Vagina (tissue), 2 donors: Measurements from ENCODE around the gene TP53I13. TPM values are rescaled to one million over a fixed set of nuclear protein-coding genes. Genes with fewer than 3 reads are reported as not detected.

ENCODE experiments used
- DNase-seq, 2 donors: peaks; one replicate each; pipeline ENCODE4 v3.0.0-alpha.2; 2017; ENCODE audit errors: extremely low spot score in 2 of 2
- H3K27ac ChIP-seq: fragments of 200-600 bp; sonication (generic); one replicate; pipeline ENCODE4 v1.5.1; 2019
- H3K27me3 ChIP-seq: fragments of 200-600 bp; sonication (generic); one replicate; pipeline ENCODE4 v1.5.1; 2019
- H3K36me3 ChIP-seq, 2 donors: fragments of 200-600 bp; sonication (generic); one replicate each; pipeline ENCODE4 v1.5.1; 2017 to 2019
- H3K4me1 ChIP-seq: fragments of 200-600 bp; sonication (generic); one replicate; pipeline ENCODE4 v1.5.1; 2019
- H3K4me3 ChIP-seq, 2 donors: fragments of 200-600 bp; sonication (generic); 1 replicate in 1 of 2; 2 replicates in 1 of 2; pipeline ENCODE4 v1.5.1; 2016 to 2019
- H3K9me3 ChIP-seq: fragments of 200-600 bp; sonication (generic); one replicate; pipeline ENCODE4 v1.5.1; 2019
- POLR2A ChIP-seq, 2 donors: fragments of 450-650 bp; IDR thresholded peaks; one replicate each; pipeline ENCODE4 v1.6.1; 2017; ENCODE audit warnings: antibody characterized with exemption in 2 of 2, mild to moderate bottlenecking in 2 of 2, moderate library complexity in 2 of 2
- POLR2AphosphoS5 ChIP-seq, 2 donors: sonication (generic); formaldehyde crosslinking; IDR thresholded peaks; one replicate each; pipeline ENCODE4 v1.9.0; 2017; ENCODE audit warnings: antibody characterized with exemption in 2 of 2, mild to moderate bottlenecking in 2 of 2, low read depth in 1 of 2; ENCODE audit not compliant: insufficient read depth in 1 of 2
- intact Hi-C: fragments of 100-400 bp; cut with DNase I; formaldehyde crosslinking; loops from one replicate; pipeline ENCODE4 v1.15.1; 2023
- total RNA-seq: library from RNA; depleted of rRNA; stranded (reverse); fragments of >200 nt; gene quantifications from one replicate; pipeline ENCODE4 v1.2.3, GENCODE V29; 2016
- TF ChIP-seq, protein P1 (sequence below), 3 experiments: fragments of 450-650 bp in 2 of 3; fragments of 200-600 bp in 1 of 3; sonication (generic) in 1 of 3; IDR thresholded peaks; one replicate each; pipeline ENCODE4 v1.5.1; 2017 to 2019; ENCODE audit warnings: antibody characterized with exemption in 3 of 3, mild to moderate bottlenecking in 2 of 3, moderate library complexity in 2 of 3

Gene TP53I13
- total RNA-seq, 1 donor from 2014 or later: 61.1 TPM

DNA sequence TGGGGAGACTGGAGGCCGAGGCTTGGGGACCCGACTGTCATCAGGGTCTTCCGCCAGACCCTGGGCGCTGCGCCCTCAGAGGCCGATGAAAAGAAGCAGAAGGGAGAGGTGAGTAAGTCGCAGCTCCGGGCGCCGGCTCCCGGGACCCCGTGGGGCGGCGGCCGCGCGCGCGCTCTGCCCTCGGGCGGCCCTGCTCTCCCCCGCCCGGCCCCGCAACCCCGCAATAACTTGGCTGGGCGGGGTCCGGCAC is 1.3 kb upstream of the TP53I13 start:
- Histone ChIP-seq H3K36me3 (peaks cover 0 to 2% of the 10 kb centered on the region in 2 donors), H3K27ac (peak overlapping the region; percentile 91), H3K4me3 (peak overlapping the region; percentile 71 to 83), H3K27me3 (no peaks in the 10 kb centered on the region), H3K4me1 (peaks cover 43% of the 10 kb centered on the region), H3K9me3 (no peaks in the 10 kb centered on the region)
- intact Hi-C loops: no loop called here
- no peak for DNase-seq
- TF ChIP-seq POLR2AphosphoS5 (IDR thresholded peaks at IDR 0.05; ENCODE audit: insufficient read depth in 1 of 2, low read depth in 1 of 2) (no peak), POLR2A (IDR thresholded peaks at IDR 0.05) (no peak)
- TF ChIP-seq, protein P1, sequence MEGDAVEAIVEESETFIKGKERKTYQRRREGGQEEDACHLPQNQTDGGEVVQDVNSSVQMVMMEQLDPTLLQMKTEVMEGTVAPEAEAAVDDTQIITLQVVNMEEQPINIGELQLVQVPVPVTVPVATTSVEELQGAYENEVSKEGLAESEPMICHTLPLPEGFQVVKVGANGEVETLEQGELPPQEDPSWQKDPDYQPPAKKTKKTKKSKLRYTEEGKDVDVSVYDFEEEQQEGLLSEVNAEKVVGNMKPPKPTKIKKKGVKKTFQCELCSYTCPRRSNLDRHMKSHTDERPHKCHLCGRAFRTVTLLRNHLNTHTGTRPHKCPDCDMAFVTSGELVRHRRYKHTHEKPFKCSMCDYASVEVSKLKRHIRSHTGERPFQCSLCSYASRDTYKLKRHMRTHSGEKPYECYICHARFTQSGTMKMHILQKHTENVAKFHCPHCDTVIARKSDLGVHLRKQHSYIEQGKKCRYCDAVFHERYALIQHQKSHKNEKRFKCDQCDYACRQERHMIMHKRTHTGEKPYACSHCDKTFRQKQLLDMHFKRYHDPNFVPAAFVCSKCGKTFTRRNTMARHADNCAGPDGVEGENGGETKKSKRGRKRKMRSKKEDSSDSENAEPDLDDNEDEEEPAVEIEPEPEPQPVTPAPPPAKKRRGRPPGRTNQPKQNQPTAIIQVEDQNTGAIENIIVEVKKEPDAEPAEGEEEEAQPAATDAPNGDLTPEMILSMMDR (IDR thresholded peaks at IDR 0.05): no peak

GRCh38 chr17:29567554-29568330 is 759 bp upstream of the TP53I13 start:
- no peak for TF ChIP-seq POLR2A (IDR thresholded peaks at IDR 0.05)
- TF ChIP-seq, protein P1 (IDR thresholded peaks at IDR 0.05): peak in 1 of 3 experiments; percentile 17

DNA sequence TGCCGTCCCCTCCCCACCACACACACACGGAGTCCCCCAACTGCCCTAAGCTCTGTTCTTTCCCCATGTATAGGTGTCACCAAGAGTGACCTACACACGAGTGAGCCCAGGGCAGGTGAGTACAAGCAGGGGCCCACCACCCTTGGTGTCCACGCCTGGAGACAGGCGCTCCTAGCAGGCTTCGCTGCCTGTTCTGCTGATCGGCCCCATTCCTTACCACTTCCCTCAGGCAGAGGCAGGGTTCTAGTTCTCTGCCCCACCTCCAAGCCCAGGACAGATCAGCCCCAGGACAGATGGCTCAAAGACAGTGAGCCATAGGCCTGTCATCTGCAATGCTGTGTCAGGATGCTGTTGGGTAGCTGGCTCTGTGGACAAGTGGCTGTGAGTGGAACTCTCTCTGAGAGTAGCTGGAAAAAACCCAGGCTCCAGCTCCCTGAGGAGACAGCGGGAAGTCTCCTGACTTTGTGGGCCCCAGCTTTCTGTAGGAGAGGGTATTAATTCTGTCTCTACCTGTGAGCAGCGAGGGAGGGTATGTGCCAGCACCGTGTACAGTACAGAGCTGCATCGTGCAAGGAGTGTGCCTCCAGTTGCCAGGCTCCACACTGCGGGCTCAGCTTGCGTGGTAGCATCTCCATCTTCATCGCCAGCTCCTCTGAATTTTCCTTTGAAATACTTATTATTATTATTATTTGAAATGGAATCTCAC is 897 bp downstream of the TP53I13 start:
- Histone ChIP-seq H3K9me3 (no peaks in the 10 kb centered on the region), H3K27me3 (no peaks in the 10 kb centered on the region), H3K4me3 (peak overlapping the region; percentile 71 to 83), H3K27ac (peak overlapping the region; percentile 91), H3K36me3 (peaks cover 0 to 9% of the 10 kb centered on the region in 2 donors), H3K4me1 (peaks cover 54% of the 10 kb centered on the region)
- DNase-seq: no peak
- intact Hi-C loops: no loop called here
- TF ChIP-seq, protein P1 (IDR thresholded peaks at IDR 0.05): no peak
- TF ChIP-seq POLR2A (IDR thresholded peaks at IDR 0.05) (no peak), POLR2AphosphoS5 (IDR thresholded peaks at IDR 0.05; ENCODE audit: insufficient read depth in 1 of 2, low read depth in 1 of 2) (no peak)

More at GRCh38 chr17:29567554-29568330, 759 bp upstream of the TP53I13 start:
- DNase-seq: peak in 1 of 2 donors; percentile 88
- Histone ChIP-seq H3K27ac (peak overlapping the region; percentile 91), H3K27me3 (no peaks in the 10 kb centered on the region), H3K4me1 (peaks cover 48% of the 10 kb centered on the region), H3K36me3 (no peaks in the 10 kb centered on the region), H3K4me3 (peak overlapping the region; percentile 71 to 83), H3K9me3 (no peaks in the 10 kb centered on the region)
- intact Hi-C loops: no loop called here

DNA sequence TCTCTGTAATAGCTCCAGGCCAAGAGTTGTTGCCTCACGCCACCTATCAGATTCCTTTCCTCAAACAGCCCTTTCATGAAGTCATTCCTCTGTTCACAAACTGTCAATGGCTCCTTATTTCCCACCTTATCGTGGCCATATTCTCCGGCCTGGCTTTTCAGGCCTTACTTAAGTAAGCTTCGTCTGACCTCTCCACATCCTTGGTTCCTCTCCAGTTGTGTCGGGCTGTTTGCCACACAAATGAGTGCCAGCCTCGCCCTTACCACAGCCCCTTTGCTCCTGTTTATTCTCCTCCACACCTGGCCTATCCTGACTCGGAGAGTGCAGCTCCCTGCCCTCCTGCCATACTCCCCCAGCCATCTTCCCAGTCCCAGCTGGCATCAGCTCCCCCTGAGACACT is 2.0 kb downstream of the TP53I13 start:
- peaks cover 51% of the 10 kb centered on the region for H3K4me1 ChIP-seq
- no peaks in the 10 kb centered on the region for H3K9me3 ChIP-seq

More for the DNA sequence above, 2.0 kb downstream of the TP53I13 start:
- Histone ChIP-seq H3K27me3 (no peaks in the 10 kb centered on the region), H3K4me3 (no peak overlapping the region), H3K27ac (no peak overlapping the region), H3K36me3 (peaks cover 0 to 20% of the 10 kb centered on the region in 2 donors)
- DNase-seq: no peak
- intact Hi-C loops: no loop called here
- TF ChIP-seq POLR2A (IDR thresholded peaks at IDR 0.05) (no peak), POLR2AphosphoS5 (IDR thresholded peaks at IDR 0.05; ENCODE audit: insufficient read depth in 1 of 2, low read depth in 1 of 2) (no peak)
- TF ChIP-seq, protein P1 (IDR thresholded peaks at IDR 0.05): no peak
